IPS-NIHi11 (cell line): Measurements from ENCODE around the gene ARHGEF28.

Source experiments
- DNase-seq: peaks from one replicate; pipeline ENCODE4 v3.0.0; 2012; ENCODE audit warnings: mixed read lengths, low spot score

The ARHGEF28 gene

GRCh38 chr5:73859696-73860095 is 233.7 kb downstream of the ARHGEF28 start:
- DNase-seq: no peak

DNA sequence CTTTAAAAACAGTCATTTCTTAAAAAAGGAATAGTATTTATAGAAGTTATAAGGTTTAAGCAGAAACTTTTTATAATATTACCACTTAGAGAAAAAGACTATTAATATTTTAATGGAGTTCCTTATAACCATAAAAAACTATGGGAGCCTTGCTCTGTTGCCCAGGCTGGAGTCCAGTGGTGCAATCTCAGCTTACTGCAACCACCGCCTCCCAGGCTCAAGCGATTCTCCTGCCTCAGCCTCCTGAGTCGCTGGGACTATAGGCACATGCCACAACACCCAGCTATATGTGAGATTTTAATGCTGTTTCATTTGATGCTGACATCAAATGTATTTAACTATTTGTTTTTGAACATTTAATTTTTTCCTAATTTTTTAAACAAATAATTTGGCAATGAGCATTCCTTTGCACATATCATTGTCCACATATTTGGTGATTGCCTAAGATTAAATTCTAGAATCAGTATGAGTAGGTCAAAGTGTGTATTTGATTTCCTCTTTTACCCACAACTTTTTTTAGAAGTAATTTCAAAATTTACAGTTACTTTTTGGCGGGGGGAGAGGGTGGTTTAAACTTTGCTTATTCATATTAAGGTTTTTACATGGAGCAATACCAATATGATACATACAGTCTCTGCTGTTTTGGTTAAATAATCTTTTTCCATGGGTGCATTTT is 235.5 kb downstream of the ARHGEF28 start:
- DNase-seq: no peak

DNA sequence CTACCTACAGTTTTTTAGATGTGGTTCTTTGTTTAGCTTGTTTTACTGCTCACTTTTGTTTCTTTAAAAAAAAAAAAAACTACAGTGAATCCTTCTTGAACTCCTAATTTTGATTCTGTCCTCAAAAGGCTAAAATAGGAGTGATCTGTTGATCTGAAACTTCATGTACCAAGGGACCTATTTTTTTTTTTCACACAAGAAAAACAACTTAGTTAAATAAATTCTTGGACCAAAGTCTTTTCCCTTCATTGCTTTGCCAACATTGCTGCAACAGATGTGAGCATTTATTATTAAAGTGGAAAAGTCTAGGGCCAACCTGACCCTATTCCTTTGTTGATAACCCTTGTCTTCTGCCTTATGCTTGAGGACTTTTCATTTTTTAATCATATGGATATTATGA is 236.8 kb downstream of the ARHGEF28 start:
- DNase-seq: no peak

- no peak for DNase-seq
Observed at GRCh38 chr5:73863876-73864275, 237.9 kb downstream of the ARHGEF28 start.

GRCh38 chr5:73865315-73865714 is 239.3 kb downstream of the ARHGEF28 start:
- no peak for DNase-seq

- DNase-seq: no peak
Observed at GRCh38 chr5:73867345-73868335, 241.6 kb downstream of the ARHGEF28 start.

DNA sequence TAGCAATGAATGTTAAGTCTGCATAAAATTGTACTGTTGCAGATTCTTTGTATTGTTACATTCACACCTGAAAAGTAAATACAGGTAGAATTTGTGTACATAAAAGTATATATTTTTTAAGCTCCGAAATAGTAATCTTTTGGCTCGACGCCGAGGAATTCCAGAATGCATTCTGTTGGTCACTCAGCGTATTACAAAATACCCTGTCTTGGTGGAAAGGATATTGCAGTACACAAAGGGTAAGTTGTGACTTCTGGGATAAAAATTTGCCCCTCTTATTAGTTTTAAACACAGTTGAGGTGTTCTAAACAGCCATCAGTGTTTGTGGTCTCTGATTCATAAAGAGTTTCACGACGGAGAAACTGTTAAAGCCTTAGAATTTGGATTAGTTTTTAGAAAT is 257.6 kb downstream of the ARHGEF28 start:
- no peak for DNase-seq

DNA sequence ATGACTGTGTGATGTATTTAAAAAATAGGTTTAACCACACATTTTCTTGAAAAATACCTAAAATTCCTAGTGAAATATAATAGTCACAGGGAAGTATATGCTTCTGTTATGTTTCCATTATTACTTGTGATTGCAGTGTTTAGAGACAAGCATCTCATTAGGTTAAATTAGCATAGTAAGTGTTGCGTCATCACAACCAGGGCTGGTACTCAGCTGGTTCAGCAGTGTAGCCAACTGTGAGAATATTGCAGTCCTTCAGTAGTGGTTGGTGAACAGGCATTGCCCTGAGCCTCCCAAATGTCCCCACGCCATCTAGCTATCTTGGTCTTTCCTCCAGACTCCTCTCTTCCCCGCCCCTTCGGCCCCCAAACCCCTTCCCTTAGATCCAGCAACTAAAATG is 261.7 kb downstream of the ARHGEF28 start:
- DNase-seq: no peak

- no peak for DNase-seq
Observed at GRCh38 chr5:73890569-73890968, 264.6 kb downstream of the ARHGEF28 start.

GRCh38 chr5:73892218-73892617 is 266.2 kb downstream of the ARHGEF28 start:
- no peak for DNase-seq

GRCh38 chr5:73892806-73893205 is 266.8 kb downstream of the ARHGEF28 start:
- no peak for DNase-seq

GRCh38 chr5:73893813-73894212 is 267.8 kb downstream of the ARHGEF28 start:
- DNase-seq: no peak

DNA sequence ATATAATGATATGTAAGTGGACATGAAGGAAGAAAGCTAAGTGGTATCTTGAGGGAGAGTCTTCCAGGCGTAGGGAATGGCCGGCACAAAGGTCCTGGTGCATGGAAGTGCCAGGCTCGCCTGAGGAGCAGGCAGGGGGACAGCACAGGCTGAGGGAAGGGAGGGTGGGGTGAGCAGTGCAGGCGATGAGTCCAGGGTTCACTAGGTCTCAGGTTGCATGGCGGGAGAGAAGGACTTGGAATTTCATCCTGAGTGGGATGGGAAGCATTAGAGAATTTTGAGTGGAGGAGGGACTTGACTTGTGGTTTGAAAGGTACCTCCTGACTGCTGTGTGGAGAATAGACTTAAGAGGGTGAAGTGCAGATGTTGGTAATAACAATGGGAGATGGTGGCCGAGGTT is 268.9 kb downstream of the ARHGEF28 start:
- no peak for DNase-seq

GRCh38 chr5:73895471-73895870 is 269.5 kb downstream of the ARHGEF28 start:
- DNase-seq: no peak

GRCh38 chr5:73896097-73896496 is 270.1 kb downstream of the ARHGEF28 start:
- no peak for DNase-seq

DNA sequence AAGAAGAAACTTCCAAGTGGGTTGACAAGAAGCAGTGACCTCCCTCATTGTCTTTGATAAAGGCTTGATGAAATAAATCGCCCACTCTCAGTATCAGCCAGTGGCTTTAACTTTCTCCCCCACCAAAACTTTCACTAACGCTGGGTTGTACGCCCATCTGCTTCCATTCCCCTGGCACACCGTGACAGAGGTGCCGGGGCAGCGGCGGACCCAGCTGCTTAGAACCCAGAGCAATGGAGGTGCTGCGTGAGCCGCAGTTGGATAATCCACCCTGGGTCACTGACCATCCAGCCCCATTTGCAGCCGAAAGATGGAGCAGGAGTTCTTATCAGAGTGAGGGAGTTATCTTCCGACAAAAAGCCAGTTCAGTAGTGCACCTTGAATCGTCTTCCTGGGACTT is 270.7 kb downstream of the ARHGEF28 start:
- no peak for DNase-seq

DNA sequence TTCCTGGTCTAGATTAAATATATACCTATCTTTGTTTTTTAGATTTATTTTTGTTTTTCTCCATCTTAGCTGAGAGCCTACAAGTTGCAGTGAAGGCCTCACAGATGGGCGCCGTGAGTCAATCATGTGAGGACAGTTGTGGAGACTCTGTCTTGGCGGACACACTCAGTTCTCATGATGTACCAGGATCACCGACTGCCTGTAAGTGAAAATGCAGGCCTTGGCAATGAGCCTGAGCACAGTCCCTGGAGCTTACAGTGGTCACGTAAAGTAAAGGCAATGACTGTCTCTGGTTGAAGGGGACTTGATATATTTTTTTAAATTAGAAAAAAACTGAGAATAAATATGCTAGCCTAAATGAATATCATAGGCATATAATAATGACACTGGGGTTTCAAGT is 271.9 kb downstream of the ARHGEF28 start:
- no peak for DNase-seq

GRCh38 chr5:73899055-73899454 is 273.1 kb downstream of the ARHGEF28 start:
- no peak for DNase-seq

DNA sequence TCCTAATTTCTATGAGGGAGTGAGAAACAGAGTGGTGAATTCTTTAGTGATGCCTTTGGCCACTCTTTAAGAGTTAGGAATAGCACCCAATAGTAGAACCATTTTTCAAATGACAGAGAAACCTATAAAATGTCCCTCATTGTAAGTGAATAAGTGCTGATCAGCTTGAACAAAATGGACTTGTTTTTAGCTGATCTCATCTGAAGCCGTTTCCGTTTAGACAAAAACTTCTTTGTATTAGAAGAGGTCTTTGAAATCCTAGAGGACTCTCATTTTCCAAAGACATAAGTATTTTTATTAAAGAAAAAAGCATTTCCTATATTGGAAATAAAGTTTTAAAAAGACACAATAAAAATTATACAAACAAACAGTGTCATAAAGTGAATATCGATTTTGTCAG is 273.9 kb downstream of the ARHGEF28 start:
- no peak for DNase-seq

DNA sequence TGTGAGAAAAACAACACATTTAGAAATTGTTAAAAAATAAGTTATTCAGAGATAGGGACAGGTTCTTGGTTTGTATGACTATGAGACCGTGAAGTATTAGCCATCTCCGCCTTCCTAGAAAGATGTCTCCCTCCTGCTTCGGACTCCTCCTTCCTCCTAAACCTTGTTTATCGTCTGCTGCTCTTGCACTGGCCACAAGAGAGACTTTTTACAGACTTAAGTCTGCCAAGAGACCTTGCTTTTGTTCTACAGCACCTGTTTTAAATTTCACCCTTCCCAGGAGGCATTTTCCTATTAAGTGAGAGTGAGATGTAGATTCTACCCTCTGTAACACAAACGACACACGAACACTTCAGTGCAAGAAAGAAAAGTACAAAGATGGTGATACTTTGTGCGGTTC is 274.6 kb downstream of the ARHGEF28 start:
- no peak for DNase-seq

GRCh38 chr5:73901043-73901442 is 275.0 kb downstream of the ARHGEF28 start:
- DNase-seq: no peak

- peak; percentile 42 for DNase-seq
Observed at GRCh38 chr5:73901455-73901854, 275.5 kb downstream of the ARHGEF28 start.

GRCh38 chr5:73902327-73903051 is 276.5 kb downstream of the ARHGEF28 start:
- peak; percentile 57 for DNase-seq
